ENCODE measurements around the gene DAZ3. TPM values are rescaled to one million over a fixed set of nuclear protein-coding genes. Genes with fewer than 3 reads are reported as not detected.
"Not testable (repeated sequence)": the region's sequence is repeated elsewhere in the genome, so short reads cannot be mapped to it uniquely, and the experiment has no call there.

The DAZ3 gene
- not detected for total RNA-seq (2021; ENCODE audit: unreplicated experiment)
- polyA plus RNA-seq (2012) = not detected in 2 replicates
- not detected for Bru-seq, nascent RNA
- not detected for BruChase-seq, experiment 1, labeled RNA remaining after a 6-hour chase
- BruChase-seq, experiment 2, labeled RNA remaining after a 2-hour chase = not detected
- long read RNA-seq = 0 reads

GRCh38 chrY:24813293-24813692, at the start of gene DAZ3:
Gene DAZ3 (minus strand): TSS chrY:24813393. CDS start chrY:24813185, 208 bp downstream.
- H3K4me3 ChIP-seq (replicated peaks in 1 of 2; ENCODE audit: low read depth in 1 of 2, low read length in 2 of 2); H3K27me3 ChIP-seq (ENCODE audit: insufficient read depth, low read length); H3K36me3 ChIP-seq (ENCODE audit: control insufficient read depth in 1 of 2, insufficient read depth in 2 of 2, low read length in 2 of 2); H3K9ac ChIP-seq (ENCODE audit: low read length); H3K4me2 ChIP-seq (ENCODE audit: low read length); H4K20me1 ChIP-seq (ENCODE audit: insufficient read depth); BruUV-seq (replicated peaks); DNase-seq (ENCODE audit: low read depth, low spot score); intact Hi-C loops (cut with micrococcal nuclease); H3K9me2 ChIP-seq (ENCODE audit: insufficient read depth); H3K4me1 ChIP-seq (ENCODE audit: control insufficient read depth in 1 of 2, insufficient read depth in 2 of 2, low read length in 2 of 2); CTCF ChIA-PET; H3K27ac ChIP-seq (ENCODE audit: low read depth, low read length); H3K79me2 ChIP-seq (ENCODE audit: insufficient read depth, low read length); RAD21 ChIA-PET (ENCODE audit: low non-redundant PET in 1 of 2, low total read pairs in 2 of 2, uncharacterized antibody in 2 of 2, unreplicated experiment in 2 of 2); H3K9me3 ChIP-seq (ENCODE audit: control insufficient read depth in 1 of 2, insufficient read depth in 1 of 2, low read depth in 1 of 2, low read length in 2 of 2); ATAC-seq; POLR2A ChIA-PET; H2AFZ ChIP-seq (ENCODE audit: low read depth, low read length, poor library complexity, severe bottlenecking): not testable (repeated sequence)

- H3K9me2 ChIP-seq (ENCODE audit: insufficient read depth); H3K4me1 ChIP-seq (ENCODE audit: control insufficient read depth in 1 of 2, insufficient read depth in 2 of 2, low read length in 2 of 2); H3K9ac ChIP-seq (ENCODE audit: low read length); H3K9me3 ChIP-seq (ENCODE audit: control insufficient read depth in 1 of 2, insufficient read depth in 1 of 2, low read depth in 1 of 2, low read length in 2 of 2); DNase-seq (ENCODE audit: low read depth, low spot score); CTCF ChIA-PET; RAD21 ChIA-PET (ENCODE audit: low non-redundant PET in 1 of 2, low total read pairs in 2 of 2, uncharacterized antibody in 2 of 2, unreplicated experiment in 2 of 2); H3K4me3 ChIP-seq (replicated peaks in 1 of 2; ENCODE audit: low read depth in 1 of 2, low read length in 2 of 2); H3K27me3 ChIP-seq (ENCODE audit: insufficient read depth, low read length); H2AFZ ChIP-seq (ENCODE audit: low read depth, low read length, poor library complexity, severe bottlenecking); H4K20me1 ChIP-seq (ENCODE audit: insufficient read depth); BruUV-seq (replicated peaks); POLR2A ChIA-PET; H3K4me2 ChIP-seq (ENCODE audit: low read length); H3K79me2 ChIP-seq (ENCODE audit: insufficient read depth, low read length); intact Hi-C loops (cut with micrococcal nuclease); ATAC-seq; H3K36me3 ChIP-seq (ENCODE audit: control insufficient read depth in 1 of 2, insufficient read depth in 2 of 2, low read length in 2 of 2); H3K27ac ChIP-seq (ENCODE audit: low read depth, low read length): not testable (repeated sequence)
Measured at GRCh38 chrY:24833619-24834018, 20.4 kb upstream of the DAZ3 start, which contains the start of gene DAZ4. Gene DAZ4 (plus strand): TSS chrY:24833919. CDS start chrY:24834127, 208 bp downstream.

GRCh38 chrY:24825069-24825468, 11.9 kb upstream of the DAZ3 start:
- POLR2A ChIA-PET; H4K20me1 ChIP-seq (ENCODE audit: insufficient read depth); H3K27me3 ChIP-seq (ENCODE audit: insufficient read depth, low read length); H3K4me2 ChIP-seq (ENCODE audit: low read length); BruUV-seq (replicated peaks); H3K36me3 ChIP-seq (ENCODE audit: control insufficient read depth in 1 of 2, insufficient read depth in 2 of 2, low read length in 2 of 2); H3K9ac ChIP-seq (ENCODE audit: low read length); CTCF ChIA-PET; H3K9me3 ChIP-seq (ENCODE audit: control insufficient read depth in 1 of 2, insufficient read depth in 1 of 2, low read depth in 1 of 2, low read length in 2 of 2); H2AFZ ChIP-seq (ENCODE audit: low read depth, low read length, poor library complexity, severe bottlenecking); intact Hi-C loops (cut with micrococcal nuclease); DNase-seq (ENCODE audit: low read depth, low spot score); RAD21 ChIA-PET (ENCODE audit: low non-redundant PET in 1 of 2, low total read pairs in 2 of 2, uncharacterized antibody in 2 of 2, unreplicated experiment in 2 of 2); H3K79me2 ChIP-seq (ENCODE audit: insufficient read depth, low read length); ATAC-seq; H3K27ac ChIP-seq (ENCODE audit: low read depth, low read length); H3K4me1 ChIP-seq (ENCODE audit: control insufficient read depth in 1 of 2, insufficient read depth in 2 of 2, low read length in 2 of 2); H3K9me2 ChIP-seq (ENCODE audit: insufficient read depth); H3K4me3 ChIP-seq (replicated peaks in 1 of 2; ENCODE audit: low read depth in 1 of 2, low read length in 2 of 2): not testable (repeated sequence)

- DNase-seq (ENCODE audit: low read depth, low spot score); RAD21 ChIA-PET (ENCODE audit: low non-redundant PET in 1 of 2, low total read pairs in 2 of 2, uncharacterized antibody in 2 of 2, unreplicated experiment in 2 of 2); POLR2A ChIA-PET; H3K4me2 ChIP-seq (ENCODE audit: low read length); CTCF ChIA-PET; H3K36me3 ChIP-seq (ENCODE audit: control insufficient read depth in 1 of 2, insufficient read depth in 2 of 2, low read length in 2 of 2); intact Hi-C loops (cut with micrococcal nuclease); H4K20me1 ChIP-seq (ENCODE audit: insufficient read depth); H3K9ac ChIP-seq (ENCODE audit: low read length); H3K27me3 ChIP-seq (ENCODE audit: insufficient read depth, low read length); ATAC-seq; H3K9me2 ChIP-seq (ENCODE audit: insufficient read depth); H2AFZ ChIP-seq (ENCODE audit: low read depth, low read length, poor library complexity, severe bottlenecking); BruUV-seq (replicated peaks); H3K79me2 ChIP-seq (ENCODE audit: insufficient read depth, low read length); H3K4me3 ChIP-seq (replicated peaks in 1 of 2; ENCODE audit: low read depth in 1 of 2, low read length in 2 of 2); H3K4me1 ChIP-seq (ENCODE audit: control insufficient read depth in 1 of 2, insufficient read depth in 2 of 2, low read length in 2 of 2); H3K27ac ChIP-seq (ENCODE audit: low read depth, low read length); H3K9me3 ChIP-seq (ENCODE audit: control insufficient read depth in 1 of 2, insufficient read depth in 1 of 2, low read depth in 1 of 2, low read length in 2 of 2): not testable (repeated sequence)
Measured at GRCh38 chrY:24824184-24824879, 11.1 kb upstream of the DAZ3 start.
